Motor neuron (in vitro differentiated cells): ENCODE data around the gene U2AF1. TPM values are rescaled to one million over a fixed set of nuclear protein-coding genes. Genes with fewer than 3 reads are reported as not detected.
"Not testable (repeated sequence)": the region's sequence is repeated elsewhere in the genome, so short reads cannot be mapped to it uniquely, and the experiment has no call there.

ENCODE experiments used
- ATAC-seq, 8 experiments: fragments of 200-7000 bp; cut with Tn5 transposase; replicated peaks in 6 of 8; 2 replicates each; pipeline ENCODE4 v1.8.0; 2021; ENCODE audit warnings: mild to moderate bottlenecking in 8 of 8, moderate library complexity in 8 of 8
- H3K27ac ChIP-seq, 2 donors: fragments of 250-450 bp; sonication (Bioruptor Pico); 2 replicates each; pipeline ENCODE4 v1.9.0; 2021; ENCODE audit warnings: antibody characterized with exemption in 2 of 2, mild to moderate bottlenecking in 2 of 2, moderate library complexity in 1 of 2
- H3K4me1 ChIP-seq, 2 donors: fragments of 250-450 bp; sonication (Bioruptor Pico); replicated peaks in 1 of 2; 2 replicates each; pipeline ENCODE4 v1.6.1; 2021; ENCODE audit warnings: antibody characterized with exemption in 2 of 2, mild to moderate bottlenecking in 2 of 2, moderate library complexity in 1 of 2
- H3K4me3 ChIP-seq, 5 donors: fragments of 250-450 bp; sonication (Bioruptor Pico); 2 replicates each; pipeline ENCODE4 v1.9.0; 2021; ENCODE audit warnings: antibody characterized with exemption in 5 of 5, mild to moderate bottlenecking in 5 of 5, moderate library complexity in 4 of 5
- WGBS, 10 experiments: fragments of 450-650 bp; shearing (Covaris generic); methylation state at CpG; one replicate each; pipeline ENCODE4 v1.0.0; 2022; 5-methylcytosine and 5-hydroxymethylcytosine counted together
- in situ Hi-C, 9 experiments: fragments of 400-800 bp; cut with MboI; loops; one replicate each; pipeline ENCODE4 v1.15.0; 2021; ENCODE audit warnings: low sequenced_read_pairs in 9 of 9, low pct_unique_long_range_greater_than_20kb in 2 of 9; ENCODE audit not compliant: unreplicated experiment in 9 of 9
- total RNA-seq, 8 experiments: library from RNA; unstranded; fragments of 300-600 nt; gene quantifications; 2 replicates each; pipeline versions ENCODE4 v1.2.3 to v1.2.4, GENCODE V29; 2022

Gene U2AF1, protein sequence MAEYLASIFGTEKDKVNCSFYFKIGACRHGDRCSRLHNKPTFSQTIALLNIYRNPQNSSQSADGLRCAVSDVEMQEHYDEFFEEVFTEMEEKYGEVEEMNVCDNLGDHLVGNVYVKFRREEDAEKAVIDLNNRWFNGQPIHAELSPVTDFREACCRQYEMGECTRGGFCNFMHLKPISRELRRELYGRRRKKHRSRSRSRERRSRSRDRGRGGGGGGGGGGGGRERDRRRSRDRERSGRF
- 10 to 100 TPM in 7 of 8 experiments, 1 to 10 TPM in 1; 8.5 to 80.5 (median 32.3) TPM for total RNA-seq

DNA sequence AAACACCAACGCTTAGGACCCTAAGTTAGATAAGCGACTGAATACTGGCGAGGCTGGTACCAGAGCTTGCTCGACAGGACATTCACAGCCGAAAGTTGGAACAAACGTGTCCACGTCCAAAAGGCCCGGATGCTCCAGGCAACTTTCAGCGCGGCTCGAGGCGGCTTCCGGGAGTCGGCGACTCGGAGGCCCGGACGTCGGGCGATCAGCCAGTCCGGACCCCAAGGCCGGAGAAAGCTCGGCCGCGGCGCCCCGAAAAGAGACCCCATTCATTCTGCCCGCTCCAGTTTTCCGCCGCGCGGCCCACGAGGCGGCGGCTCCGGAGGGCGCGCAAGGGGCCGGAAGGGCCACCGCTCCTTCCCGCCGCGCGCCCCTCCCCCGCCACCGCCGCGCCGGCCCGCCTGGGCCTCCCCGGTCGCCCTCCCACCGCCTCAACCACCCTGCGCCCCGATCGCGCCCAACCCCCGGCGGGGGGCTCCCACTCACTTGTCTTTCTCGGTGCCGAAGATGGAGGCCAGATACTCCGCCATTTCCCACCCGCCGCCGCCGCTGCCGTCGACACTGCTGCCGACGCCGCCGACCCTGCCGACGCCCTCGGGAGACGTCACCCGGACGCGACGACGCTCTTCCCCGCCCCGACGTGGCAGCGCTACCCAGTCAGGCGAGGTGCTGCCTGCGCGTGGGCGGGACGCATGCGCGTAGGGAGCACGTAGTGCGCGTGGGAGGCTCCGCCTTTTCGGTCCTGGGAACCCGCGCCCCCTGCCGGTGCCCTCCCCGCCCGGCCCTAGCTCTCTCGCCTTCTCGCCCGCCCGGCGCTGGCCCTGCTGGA, at the start of gene U2AF1:
Gene U2AF1, minus strand, starts transcription at position 606 of the 829 bp plus-strand sequence. Its CDS starts 76 bp downstream, at position 530.
- no CpG with 5 or more reads among the region's 107 CpGs for WGBS, 10 experiments
- in situ Hi-C loops, H3K4me1 ChIP-seq: not testable (repeated sequence)
- Histone ChIP-seq H3K4me3 (peak within 1 kb of the TSS; percentile 63 to 100 (median 99)), H3K27ac (peak within 1 kb of the TSS; percentile 94 to 95)
- peak; percentile 91 to 98 (median 94) for ATAC-seq

DNA sequence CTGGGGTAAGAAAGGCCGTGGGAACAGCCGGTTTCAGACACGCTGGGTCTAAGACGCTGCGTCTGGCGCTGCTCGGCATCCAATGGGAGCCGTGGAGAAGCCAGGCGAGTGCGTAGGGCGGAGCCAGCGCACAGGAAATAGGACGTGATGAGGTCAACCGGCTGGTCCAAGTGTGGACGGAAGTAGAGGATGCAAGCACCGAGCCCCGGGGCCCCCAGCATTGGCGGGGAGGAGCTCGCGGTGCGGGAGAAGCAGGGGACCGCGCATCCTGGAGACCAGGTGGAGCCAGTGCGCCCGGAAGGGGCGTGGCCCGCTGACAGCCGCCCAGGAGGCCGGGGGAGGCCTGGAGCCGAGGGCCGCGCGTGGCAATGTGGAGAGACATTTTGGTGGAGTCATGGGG, 46.2 kb upstream of the U2AF1 start:
- ATAC-seq, H3K4me1 ChIP-seq, H3K27ac ChIP-seq, H3K4me3 ChIP-seq, in situ Hi-C loops: not testable (repeated sequence)
- no CpG with 5 or more reads among the region's 33 CpGs for WGBS, 10 experiments

DNA sequence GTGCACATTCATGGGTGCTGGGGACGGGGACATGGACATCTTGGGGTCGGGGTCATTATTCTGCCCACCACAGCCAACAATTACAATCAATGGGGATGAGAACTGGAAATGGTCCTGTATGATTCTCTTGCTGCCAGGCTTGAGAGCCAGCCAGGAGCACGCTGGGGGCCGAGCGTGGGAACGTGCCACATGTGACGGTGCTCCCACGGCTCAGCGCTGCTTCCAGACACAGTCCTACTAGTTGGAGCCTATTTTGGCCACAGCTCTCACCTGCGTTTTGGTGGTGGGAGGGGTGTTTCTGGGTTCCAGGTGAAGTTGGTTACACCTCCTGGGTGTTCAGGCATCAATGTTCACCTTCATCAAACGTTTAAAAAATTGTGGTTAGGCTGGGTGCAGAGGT, 42.0 kb upstream of the U2AF1 start:
- H3K27ac ChIP-seq, ATAC-seq, in situ Hi-C loops, H3K4me3 ChIP-seq, H3K4me1 ChIP-seq: not testable (repeated sequence)
- no CpG with 5 or more reads among the region's 11 CpGs for WGBS, 10 experiments

DNA sequence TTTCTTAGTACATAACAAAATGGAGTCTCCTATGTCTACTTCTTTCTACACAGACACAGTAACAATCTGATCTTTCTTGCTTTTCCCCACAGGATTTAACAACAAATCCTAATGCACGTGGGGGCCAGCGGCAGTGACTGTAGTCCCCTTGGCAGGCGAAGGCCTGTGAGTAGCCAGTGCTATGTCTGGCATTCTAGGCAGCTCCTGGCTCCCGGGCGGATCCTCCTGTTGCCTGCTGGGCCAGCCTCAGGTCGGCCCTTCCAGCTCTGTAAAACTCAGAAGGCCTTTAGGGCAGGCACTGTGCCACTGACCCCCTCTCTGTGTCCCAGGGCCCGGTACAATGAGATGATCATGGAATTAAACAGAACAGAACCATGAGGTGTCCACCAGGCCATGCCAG, 40.6 kb upstream of the U2AF1 start:
- WGBS, 10 experiments = no CpG with 5 or more reads among the region's 7 CpGs
- H3K4me1 ChIP-seq, H3K27ac ChIP-seq, in situ Hi-C loops, H3K4me3 ChIP-seq: not testable (repeated sequence)
- peak in 3 of 8 experiments; percentile 26 to 48 (median 45) for ATAC-seq

DNA sequence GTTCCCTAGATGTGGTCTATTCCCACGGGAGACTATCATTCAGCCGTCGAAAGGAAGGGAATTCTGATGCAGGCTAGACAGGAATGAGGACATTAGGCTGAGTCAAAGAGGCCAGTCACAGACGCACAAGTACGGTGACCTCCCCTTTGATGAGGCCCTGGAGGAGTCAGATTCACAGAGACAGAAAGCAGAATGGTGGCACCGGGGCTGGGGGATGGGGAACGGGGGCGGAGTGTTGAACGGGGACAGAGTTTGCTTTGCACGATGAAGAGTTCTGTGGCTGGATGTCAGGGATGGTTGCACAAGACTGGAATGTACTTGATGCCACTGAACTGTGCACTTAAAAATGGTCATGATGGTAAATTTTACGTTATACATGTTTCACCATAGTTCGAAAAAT, 39.3 kb upstream of the U2AF1 start:
- H3K27ac ChIP-seq, H3K4me3 ChIP-seq, H3K4me1 ChIP-seq, in situ Hi-C loops: not testable (repeated sequence)
- ATAC-seq = peak in 5 of 8 experiments; percentile 38 to 69 (median 60)
- WGBS, 10 experiments = no CpG with 5 or more reads among the region's 12 CpGs

DNA sequence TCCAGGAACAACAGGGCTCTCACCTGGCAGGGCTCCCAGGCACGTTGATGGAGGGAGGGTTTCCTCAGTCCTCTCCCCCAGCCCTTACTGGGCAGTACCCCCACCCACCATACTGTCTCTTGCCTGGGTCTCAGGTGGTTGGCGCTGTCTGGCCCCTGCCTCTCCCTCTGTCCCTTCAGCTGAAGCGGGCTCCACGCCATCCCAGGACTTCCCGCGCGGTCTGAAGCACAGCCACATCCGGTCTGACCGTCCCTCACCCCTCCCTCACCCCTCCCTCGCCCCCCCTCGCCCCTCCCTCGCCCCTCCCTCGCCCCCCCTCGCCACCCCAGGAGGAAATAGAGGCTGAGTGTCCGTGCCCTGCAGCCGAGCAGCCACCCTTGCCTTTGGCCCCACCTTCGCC, 34.0 kb upstream of the U2AF1 start:
- H3K4me1 ChIP-seq, H3K4me3 ChIP-seq, H3K27ac ChIP-seq, in situ Hi-C loops: not testable (repeated sequence)
- no CpG with 5 or more reads among the region's 17 CpGs for WGBS, 10 experiments
- ATAC-seq = peak in 1 of 8 experiments; percentile 12

DNA sequence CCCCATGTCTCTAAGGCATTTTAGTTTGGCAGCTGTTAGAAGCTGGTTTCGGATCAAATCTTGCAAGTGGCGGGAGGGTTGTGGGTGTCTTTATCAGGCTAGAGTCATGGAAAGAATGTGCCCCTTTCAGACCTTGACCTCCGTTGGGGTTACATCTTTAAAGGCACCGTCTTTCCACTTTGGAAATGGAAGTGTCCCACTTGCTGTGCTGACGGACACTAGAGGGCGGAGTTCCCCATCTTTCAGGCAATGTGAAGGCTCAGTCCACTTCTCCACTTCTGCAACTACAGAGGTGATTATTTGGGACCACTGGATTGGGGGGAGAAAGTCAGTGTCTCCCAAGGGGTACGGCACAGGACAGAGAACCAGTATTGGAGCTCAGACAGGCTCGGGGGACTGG, 31.6 kb upstream of the U2AF1 start:
- peak; percentile 67 to 84 (median 70) for ATAC-seq
- in situ Hi-C loops, H3K4me1 ChIP-seq, H3K4me3 ChIP-seq, H3K27ac ChIP-seq: not testable (repeated sequence)
- no CpG with 5 or more reads among the region's 8 CpGs for WGBS, 10 experiments

DNA sequence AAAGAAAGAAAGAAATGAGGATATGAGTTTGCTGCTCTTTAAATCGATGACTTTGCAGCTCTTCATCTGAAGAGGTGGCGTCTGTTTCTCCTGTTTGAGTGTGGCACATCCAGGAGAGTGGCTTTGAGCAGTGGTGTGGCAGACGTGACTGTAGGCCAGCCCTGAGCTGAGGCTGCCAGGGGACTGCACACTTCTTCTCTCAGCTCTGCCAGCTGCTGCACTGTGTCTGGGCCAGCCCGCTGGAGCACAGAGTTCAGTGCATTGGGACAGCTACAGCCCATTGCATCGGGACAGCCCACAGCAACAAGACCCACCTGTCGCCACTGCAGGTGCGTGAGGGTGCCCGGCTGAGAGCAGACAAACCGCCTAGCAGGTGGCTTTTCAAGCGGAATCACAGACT, 27.1 kb upstream of the U2AF1 start:
- H3K4me3 ChIP-seq, H3K4me1 ChIP-seq, in situ Hi-C loops, H3K27ac ChIP-seq, ATAC-seq: not testable (repeated sequence)
- no CpG with 5 or more reads among the region's 10 CpGs for WGBS, 10 experiments

DNA sequence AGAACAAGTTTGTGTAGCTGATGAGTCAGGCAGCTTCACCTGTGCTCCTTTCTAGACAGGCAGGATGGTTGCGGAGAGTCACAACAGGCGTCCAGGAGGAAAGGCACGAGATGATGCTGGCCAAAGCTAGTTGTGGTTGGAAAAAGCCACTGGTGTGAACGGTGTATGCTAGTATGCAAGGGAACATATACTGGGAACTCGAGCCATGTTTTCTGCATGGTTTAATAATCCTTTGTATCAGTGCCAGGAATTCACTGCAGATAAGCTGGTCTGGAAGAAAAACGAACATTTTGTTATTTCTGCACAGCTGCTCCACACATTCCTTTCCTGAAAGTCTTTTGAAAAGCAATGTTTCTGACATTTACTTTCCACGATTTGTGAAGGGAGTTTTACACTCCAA, 22.7 kb upstream of the U2AF1 start:
- in situ Hi-C loops, ATAC-seq, H3K4me1 ChIP-seq, H3K4me3 ChIP-seq, H3K27ac ChIP-seq: not testable (repeated sequence)
- WGBS, 10 experiments = no CpG with 5 or more reads among the region's 7 CpGs

DNA sequence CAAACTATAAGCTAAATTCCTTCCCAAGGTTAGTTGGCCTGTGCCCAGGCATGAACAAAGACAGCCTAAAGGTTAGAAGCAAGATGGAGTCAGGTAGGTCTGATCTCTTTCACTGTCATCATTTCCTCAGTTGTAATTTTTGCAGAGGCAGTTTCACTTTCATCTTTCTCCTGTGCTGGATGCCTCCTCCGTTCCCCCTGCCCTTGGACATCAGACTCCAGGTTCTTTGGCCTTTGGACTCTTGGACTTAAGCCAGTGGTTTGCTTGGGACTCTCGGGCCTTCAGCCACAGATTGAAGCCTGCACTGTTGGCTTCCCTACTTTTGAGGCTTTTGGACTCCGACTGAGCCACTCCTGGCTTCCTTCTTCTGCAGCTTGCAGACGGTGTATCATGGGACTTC, 8.6 kb upstream of the U2AF1 start:
- ATAC-seq, H3K4me1 ChIP-seq, H3K27ac ChIP-seq, in situ Hi-C loops, H3K4me3 ChIP-seq: not testable (repeated sequence)
- no CpG with 5 or more reads among the region's 4 CpGs for WGBS, 10 experiments

DNA sequence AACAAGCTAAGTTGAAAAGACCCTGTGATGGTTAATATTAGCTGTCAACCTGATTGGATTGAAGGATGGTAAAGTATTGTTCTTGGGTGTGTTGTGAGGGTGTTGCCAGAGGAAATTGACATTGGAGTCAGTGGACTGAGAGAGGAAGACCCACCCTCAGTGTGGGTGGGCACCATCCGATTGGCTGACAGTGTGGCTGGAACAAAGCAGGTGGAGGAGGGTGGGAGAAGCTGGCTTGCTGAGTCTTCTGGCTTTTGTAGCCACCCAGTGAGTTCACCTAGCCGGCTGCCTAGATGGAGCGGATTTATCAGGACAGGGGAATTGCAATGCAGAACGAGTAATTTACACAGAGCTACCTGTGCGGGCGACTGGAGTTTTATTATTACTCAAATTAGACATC, 7.1 kb upstream of the U2AF1 start:
- H3K4me1 ChIP-seq, H3K4me3 ChIP-seq, in situ Hi-C loops, H3K27ac ChIP-seq: not testable (repeated sequence)
- ATAC-seq = peak in 5 of 8 experiments; percentile 88 to 96 (median 91)
- WGBS, 10 experiments = no CpG with 5 or more reads among the region's 6 CpGs

DNA sequence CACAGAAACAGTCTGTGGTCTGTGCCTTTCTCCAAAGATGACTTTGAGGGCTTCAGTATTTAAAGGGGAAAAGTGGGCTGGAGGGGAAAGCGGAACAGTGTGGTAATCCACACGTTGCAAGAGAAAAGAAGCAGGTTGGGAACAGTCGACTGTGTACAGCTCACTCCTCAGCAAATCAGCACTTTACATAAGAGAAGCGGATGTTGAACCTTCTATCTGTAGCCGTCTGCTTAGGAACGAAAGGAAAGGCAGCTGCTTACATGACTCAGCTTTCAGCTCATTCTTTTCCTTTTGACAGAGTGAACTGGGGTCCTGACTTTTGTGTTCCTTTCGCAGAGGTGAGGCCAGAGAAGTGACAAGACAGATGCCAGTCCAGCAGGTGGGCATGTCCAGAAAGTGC, 1.6 kb upstream of the U2AF1 start:
- H3K4me1 ChIP-seq, H3K4me3 ChIP-seq, in situ Hi-C loops, H3K27ac ChIP-seq: not testable (repeated sequence)
- WGBS, 10 experiments = no CpG with 5 or more reads among the region's 7 CpGs
- peak in 1 of 8 experiments; percentile 5 for ATAC-seq

DNA sequence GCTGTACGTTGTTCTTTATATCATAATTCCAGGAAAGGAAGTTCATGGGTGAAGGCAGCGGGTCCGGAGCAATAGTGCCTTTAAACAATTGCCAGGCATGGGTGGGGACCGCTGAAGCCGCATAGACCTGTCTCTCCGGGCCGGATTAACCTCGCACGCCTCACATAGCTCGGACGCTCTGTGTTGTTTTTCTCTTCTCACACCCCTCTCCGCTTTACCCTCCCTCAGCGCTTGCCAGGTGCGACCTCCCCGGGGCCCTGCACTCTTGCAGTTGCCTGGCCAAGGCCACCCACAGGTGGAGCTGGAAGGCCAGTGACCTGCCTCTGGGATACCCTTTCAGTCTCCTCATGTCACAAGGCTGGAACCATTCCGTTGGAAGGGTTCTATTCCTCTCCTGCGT, 807 bp upstream of the U2AF1 start:
- H3K4me3 ChIP-seq, in situ Hi-C loops, H3K27ac ChIP-seq, H3K4me1 ChIP-seq: not testable (repeated sequence)
- no CpG with 5 or more reads among the region's 17 CpGs for WGBS, 10 experiments
- peak in 4 of 8 experiments; percentile 2 to 8 (median 5) for ATAC-seq

DNA sequence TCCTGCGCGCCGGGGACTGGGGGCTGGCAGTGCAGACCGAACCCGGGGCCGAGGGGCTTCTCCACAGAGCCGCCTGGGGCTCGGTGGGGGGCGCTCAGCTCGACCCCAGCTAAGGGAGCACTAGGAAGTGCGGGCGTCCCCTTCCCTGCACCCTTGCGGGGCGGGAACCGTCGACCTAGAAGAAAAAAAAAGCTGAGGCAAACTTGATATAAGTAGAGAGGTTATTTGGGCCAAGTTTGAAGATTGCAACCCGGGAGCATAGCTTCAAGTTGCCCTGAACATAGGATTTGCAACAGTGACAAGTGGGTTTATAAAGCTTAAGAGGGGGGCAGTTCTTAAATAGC, 396 bp upstream of the U2AF1 start:
- H3K4me1 ChIP-seq, in situ Hi-C loops, H3K4me3 ChIP-seq, H3K27ac ChIP-seq: not testable (repeated sequence)
- ATAC-seq = peak in 3 of 8 experiments; percentile 27 to 39 (median 31)
- no CpG with 5 or more reads among the region's 17 CpGs for WGBS, 10 experiments
